Activated CD4-positive, alpha-beta memory T cell treated with anti-CD3 and anti-CD28 coated beads, Interleukin-2, amount 10 ng/mL, durations not matched to agents 7 days and 5 days (primary cell): ENCODE data around the gene TRIM41. TPM values are rescaled to one million over a fixed set of nuclear protein-coding genes. Genes with fewer than 3 reads are reported as not detected.
"Not testable (repeated sequence)": the region's sequence is repeated elsewhere in the genome, so short reads cannot be mapped to it uniquely, and the experiment has no call there.

Experiments used
- CTCF ChIA-PET: fragments of 350-600 bp; sonication (Branson Sonifier 250); formaldehyde crosslinking; loops from one replicate; lab custom pipeline; 2021; ENCODE audit warnings: antibody characterized with exemption, inconsistent platforms; lab: Charles Lee
- POLR2A ChIA-PET: fragments of 350-600 bp; sonication (Branson Sonifier 250); formaldehyde crosslinking; loops from one replicate; lab custom pipeline; 2021; ENCODE audit warnings: antibody characterized with exemption; lab: Charles Lee
- DNase-seq: peaks from one replicate; pipeline ENCODE4 v3.0.0-alpha.2; 2020
- H3K27ac Mint-ChIP-seq: one replicate; pipeline ENCODE4 v1.8.0; 2021; ENCODE audit warnings: mild to moderate bottlenecking, mixed read lengths
- H3K27me3 Mint-ChIP-seq: one replicate; pipeline ENCODE4 v1.8.0; 2021; ENCODE audit warnings: mixed read lengths
- H3K36me3 Mint-ChIP-seq: one replicate; pipeline ENCODE4 v1.8.0; 2021; ENCODE audit warnings: low read depth, mixed read lengths
- H3K4me1 Mint-ChIP-seq: one replicate; pipeline ENCODE4 v1.8.0; 2021; ENCODE audit warnings: mixed read lengths
- H3K4me3 Mint-ChIP-seq: one replicate; pipeline ENCODE4 v1.8.0; 2021; ENCODE audit warnings: mild to moderate bottlenecking, mixed read lengths
- H3K9me3 Mint-ChIP-seq: one replicate; pipeline ENCODE4 v1.8.0; 2021; ENCODE audit warnings: mixed read lengths
- total RNA-seq, 2 experiments: library from RNA; stranded (reverse); gene quantifications; one replicate each; pipeline ENCODE4 v1.2.3, GENCODE V29; 2021

The TRIM41 gene
- total RNA-seq, 2 experiments from 2014 or later = 42.4 to 43.7 TPM

- peaks cover 37% of the 10 kb centered on the region for H3K4me1 Mint-ChIP-seq
- H3K9me3 Mint-ChIP-seq = no peaks in the 10 kb centered on the region
- H3K27me3 Mint-ChIP-seq = peaks cover 39% of the 10 kb centered on the region
- H3K36me3 Mint-ChIP-seq = peaks cover 11% of the 10 kb centered on the region
- no peak for DNase-seq
- H3K27ac Mint-ChIP-seq = peak overlapping the region; percentile 85
- CTCF ChIA-PET = interaction anchor here (1.1 to 4.1 kb wide), 10 partner anchors 11 to 38 kb away, joined by 3 to 29 read pairs (median 8); partner anchors contain the start of gene TRIM41
- peak overlapping the region; percentile 81 for H3K4me3 Mint-ChIP-seq
- POLR2A ChIA-PET = interaction anchor here (1.0 to 8.0 kb wide), 13 partner anchors 9 to 1583 kb away, joined by 3 to 149 read pairs (median 6); partner anchors contain the start of genes HNRNPH1, TRIM41 and TRIM52
Observed at GRCh38 chr5:181205761-181206649, 17.1 kb upstream of the TRIM41 start.

GRCh38 chr5:181207214-181207959 is 15.7 kb upstream of the TRIM41 start:
- POLR2A ChIA-PET = interaction anchor here (1.0 to 8.0 kb wide), 16 partner anchors 9 to 1584 kb away, joined by 3 to 149 read pairs (median 6); partner anchors contain the start of genes HNRNPH1, RACK1, TRIM41 and TRIM52
- peak overlapping the region; percentile 85 for H3K27ac Mint-ChIP-seq
- peak; percentile 80 for DNase-seq
- no peaks in the 10 kb centered on the region for H3K9me3 Mint-ChIP-seq
- H3K27me3 Mint-ChIP-seq = peaks cover 32% of the 10 kb centered on the region
- peaks cover 37% of the 10 kb centered on the region for H3K4me1 Mint-ChIP-seq
- H3K36me3 Mint-ChIP-seq = peaks cover 11% of the 10 kb centered on the region
- CTCF ChIA-PET = interaction anchor here (0.8 to 4.1 kb wide), 10 partner anchors 9 to 54 kb away, joined by 3 to 29 read pairs (median 7); partner anchors contain the start of genes TRIM41 and TRIM52
- peak overlapping the region; percentile 81 for H3K4me3 Mint-ChIP-seq

- Mint-ChIP-seq H3K4me1 (peaks cover 37% of the 10 kb centered on the region), H3K9me3 (no peaks in the 10 kb centered on the region), H3K4me3 (peak overlapping the region; percentile 81), H3K27me3 (peaks cover 30% of the 10 kb centered on the region), H3K27ac (peak overlapping the region; percentile 85), H3K36me3 (peaks cover 11% of the 10 kb centered on the region)
- ChIA-PET POLR2A (interaction anchor here (1.0 to 8.0 kb wide), 9 partner anchors 9 to 1585 kb away, joined by 3 to 149 read pairs (median 10); partner anchors contain the start of genes HNRNPH1, TRIM41 and TRIM52), CTCF (interaction anchor here (0.9 to 4.1 kb wide), 8 partner anchors 9 to 53 kb away, joined by 3 to 29 read pairs (median 10); partner anchors contain the start of genes TRIM41 and TRIM52)
- DNase-seq = no peak
Observed at GRCh38 chr5:181207960-181208253, 15.2 kb upstream of the TRIM41 start.

- POLR2A ChIA-PET = interaction anchor here (0.6 to 8.0 kb wide), 2 partner anchors 18 to 40 kb away, joined by 3 to 149 read pairs; no protein-coding TSS in a partner anchor
- H3K36me3 Mint-ChIP-seq = peaks cover 11% of the 10 kb centered on the region
Observed at GRCh38 chr5:181209006-181209405, 14.1 kb upstream of the TRIM41 start.

GRCh38 chr5:181210148-181210547 is 12.9 kb upstream of the TRIM41 start:
- H3K9me3 Mint-ChIP-seq, H3K4me3 Mint-ChIP-seq, H3K27ac Mint-ChIP-seq, DNase-seq, CTCF ChIA-PET, POLR2A ChIA-PET: not testable (repeated sequence)
- Mint-ChIP-seq H3K4me1 (peaks cover 30% of the 10 kb centered on the region), H3K36me3 (peaks cover 11% of the 10 kb centered on the region), H3K27me3 (peaks cover 18% of the 10 kb centered on the region)

More at GRCh38 chr5:181209006-181209405, 14.1 kb upstream of the TRIM41 start:
- not testable (repeated sequence) for H3K27ac Mint-ChIP-seq, DNase-seq, H3K4me3 Mint-ChIP-seq, H3K9me3 Mint-ChIP-seq
- Mint-ChIP-seq H3K27me3 (peaks cover 23% of the 10 kb centered on the region), H3K4me1 (peaks cover 33% of the 10 kb centered on the region)
- CTCF ChIA-PET = interaction anchor here (2.5 kb wide), 1 partner anchor 25 kb away, joined by 21 read pairs; no protein-coding TSS in a partner anchor

- DNase-seq = not testable (repeated sequence)
Observed at GRCh38 chr5:181210698-181211097, 12.4 kb upstream of the TRIM41 start.

GRCh38 chr5:181211208-181211607 is 11.9 kb upstream of the TRIM41 start:
- Mint-ChIP-seq H3K9me3 (no peaks in the 10 kb centered on the region), H3K27ac (no peak overlapping the region), H3K36me3 (peaks cover 5% of the 10 kb centered on the region), H3K4me3 (no peak overlapping the region), H3K4me1 (peaks cover 24% of the 10 kb centered on the region), H3K27me3 (peaks cover 10% of the 10 kb centered on the region)
- POLR2A ChIA-PET = no interaction called here
- no peak for DNase-seq
- CTCF ChIA-PET = no interaction called here

More at GRCh38 chr5:181210698-181211097, 12.4 kb upstream of the TRIM41 start:
- peaks cover 15% of the 10 kb centered on the region for H3K27me3 Mint-ChIP-seq
- peaks cover 27% of the 10 kb centered on the region for H3K4me1 Mint-ChIP-seq
- CTCF ChIA-PET, H3K27ac Mint-ChIP-seq, H3K9me3 Mint-ChIP-seq, H3K4me3 Mint-ChIP-seq, H3K36me3 Mint-ChIP-seq, POLR2A ChIA-PET: not testable (repeated sequence)

GRCh38 chr5:181212080-181212479 is 11.0 kb upstream of the TRIM41 start:
- no peak overlapping the region for H3K27ac Mint-ChIP-seq
- H3K4me1 Mint-ChIP-seq = peaks cover 23% of the 10 kb centered on the region
- no peaks in the 10 kb centered on the region for H3K36me3 Mint-ChIP-seq
- no peaks in the 10 kb centered on the region for H3K9me3 Mint-ChIP-seq
- H3K4me3 Mint-ChIP-seq = no peak overlapping the region
- ChIA-PET POLR2A (no interaction called here), CTCF (no interaction called here)
- peaks cover 4% of the 10 kb centered on the region for H3K27me3 Mint-ChIP-seq
- no peak for DNase-seq

GRCh38 chr5:181212934-181213333 is 10.1 kb upstream of the TRIM41 start:
- H3K36me3 Mint-ChIP-seq = no peaks in the 10 kb centered on the region
- H3K4me3 Mint-ChIP-seq = no peak overlapping the region
- DNase-seq = no peak
- ChIA-PET POLR2A (interaction anchor here (1.5 to 1.8 kb wide), 2 partner anchors 9 to 10 kb away, joined by 3 to 4 read pairs; no protein-coding TSS in a partner anchor), CTCF (no interaction called here)
- H3K27ac Mint-ChIP-seq = no peak overlapping the region
- no peaks in the 10 kb centered on the region for H3K9me3 Mint-ChIP-seq
- H3K27me3 Mint-ChIP-seq = peaks cover 4% of the 10 kb centered on the region
- H3K4me1 Mint-ChIP-seq = peaks cover 24% of the 10 kb centered on the region

GRCh38 chr5:181214249-181214648 is 8.8 kb upstream of the TRIM41 start:
- H3K36me3 Mint-ChIP-seq, H3K4me3 Mint-ChIP-seq, H3K27me3 Mint-ChIP-seq, H3K27ac Mint-ChIP-seq, CTCF ChIA-PET, H3K9me3 Mint-ChIP-seq, DNase-seq: not testable (repeated sequence)
- POLR2A ChIA-PET = interaction anchor here (1.1 to 1.8 kb wide), 3 partner anchors 8 to 21 kb away, joined by 3 to 5 read pairs (median 4); no protein-coding TSS in a partner anchor
- peaks cover 28% of the 10 kb centered on the region for H3K4me1 Mint-ChIP-seq

- Mint-ChIP-seq H3K27ac (peak overlapping the region; percentile 50), H3K9me3 (no peaks in the 10 kb centered on the region), H3K4me3 (peak overlapping the region; percentile 74), H3K27me3 (peaks cover 4% of the 10 kb centered on the region), H3K4me1 (peaks cover 47% of the 10 kb centered on the region), H3K36me3 (peaks cover 4% of the 10 kb centered on the region)
- ChIA-PET CTCF (interaction anchor here (0.5 to 2.3 kb wide), 5 partner anchors 9 to 256 kb away, joined by 3 to 13 read pairs (median 4); no protein-coding TSS in a partner anchor), POLR2A (interaction anchor here (1.8 to 2.4 kb wide), 4 partner anchors 8 to 45 kb away, joined by 6 to 12 read pairs (median 10); partner anchors contain the start of genes RACK1 and TRIM52)
- DNase-seq = peak; percentile 46
Observed at GRCh38 chr5:181215997-181216989, 6.8 kb upstream of the TRIM41 start.
